Mesendoderm (in vitro differentiated cells): ENCODE data around the gene OR2AT4.
A peak's percentile ranks its signal among the peaks of the same experiment; 100 is the strongest.

Experiments used
- DNase-seq: peaks from one replicate; pipeline ENCODE4 v3.0.0; 2013
- H2AK5ac ChIP-seq: 2 replicates; pipeline ENCODE4 v1.6.1; 2013; ENCODE audit warnings: low read length, inconsistent platforms
- H2BK120ac ChIP-seq: 2 replicates; pipeline ENCODE4 v1.6.1; 2013; ENCODE audit warnings: low read depth, mild to moderate bottlenecking, low read length, moderate library complexity, mixed read lengths
- H2BK15ac ChIP-seq: replicated peaks from 2 replicates; pipeline ENCODE4 v1.6.1; 2013; ENCODE audit warnings: low read depth, mild to moderate bottlenecking, moderate library complexity
- H2BK5ac ChIP-seq: 2 replicates; pipeline ENCODE4 v1.6.1; 2013; ENCODE audit warnings: low read length, inconsistent platforms
- H3K18ac ChIP-seq: 2 replicates; pipeline ENCODE4 v1.6.1; 2013; ENCODE audit warnings: mild to moderate bottlenecking, low read length, mixed read lengths
- H3K23ac ChIP-seq: one replicate; pipeline ENCODE4 v1.6.1; 2013; ENCODE audit warnings: low read length
- H3K27ac ChIP-seq: 2 replicates; pipeline ENCODE4 v1.5.1; 2013; ENCODE audit warnings: low read depth, mild to moderate bottlenecking, inconsistent platforms, low read length, moderate library complexity
- H3K27me3 ChIP-seq: 2 replicates; pipeline ENCODE4 v1.6.1; 2013; ENCODE audit warnings: low read length, control low read depth, mild to moderate bottlenecking, inconsistent platforms; ENCODE audit not compliant: insufficient read depth, poor library complexity
- H3K36me3 ChIP-seq: 2 replicates; pipeline ENCODE4 v1.6.1; 2013; ENCODE audit warnings: low read length, inconsistent platforms; ENCODE audit not compliant: control insufficient read depth, insufficient read depth
- H3K4ac ChIP-seq: one replicate; pipeline ENCODE4 v1.6.1; 2013; ENCODE audit warnings: low read depth, mild to moderate bottlenecking, low read length, moderate library complexity
- H3K4me1 ChIP-seq: 2 replicates; pipeline ENCODE4 v1.6.1; 2013; ENCODE audit warnings: low read depth, low read length, inconsistent platforms; ENCODE audit not compliant: control insufficient read depth
- H3K4me2 ChIP-seq: 2 replicates; pipeline ENCODE4 v1.6.1; 2013; ENCODE audit warnings: low read length
- H3K4me3 ChIP-seq: 2 replicates; pipeline ENCODE4 v1.5.1; 2013; ENCODE audit warnings: mild to moderate bottlenecking, low read length
- H3K56ac ChIP-seq: one replicate; pipeline ENCODE4 v1.6.1; 2013; ENCODE audit warnings: low read length
- H3K79me1 ChIP-seq: 2 replicates; pipeline ENCODE4 v1.6.1; 2013; ENCODE audit warnings: low read length, inconsistent platforms
- H3K79me2 ChIP-seq: 2 replicates; pipeline ENCODE4 v1.6.1; 2013; ENCODE audit warnings: mild to moderate bottlenecking, low read length; ENCODE audit not compliant: control insufficient read depth, insufficient read depth
- H3K9ac ChIP-seq: 2 replicates; pipeline ENCODE4 v1.6.1; 2013; ENCODE audit warnings: low read length, inconsistent platforms
- H4K5ac ChIP-seq: one replicate; pipeline ENCODE4 v1.6.1; 2013; ENCODE audit warnings: low read length
- H4K8ac ChIP-seq: one replicate; pipeline ENCODE4 v1.6.1; 2013; ENCODE audit warnings: low read depth, mild to moderate bottlenecking, control low read depth, low read length, moderate library complexity
- WGBS: extraction: QIAGEN DNeasy Blood & Tissue Kit; methylation state at CpG from one replicate; pipeline ENCODE4 v1.1.7; 2013; ENCODE audit warnings: low lambda C conversion rate, missing lambda C conversion rate; ENCODE audit not compliant: insufficient coverage; ENCODE audit errors: extremely low coverage; 5-methylcytosine and 5-hydroxymethylcytosine counted together

Gene OR2AT4

DNA sequence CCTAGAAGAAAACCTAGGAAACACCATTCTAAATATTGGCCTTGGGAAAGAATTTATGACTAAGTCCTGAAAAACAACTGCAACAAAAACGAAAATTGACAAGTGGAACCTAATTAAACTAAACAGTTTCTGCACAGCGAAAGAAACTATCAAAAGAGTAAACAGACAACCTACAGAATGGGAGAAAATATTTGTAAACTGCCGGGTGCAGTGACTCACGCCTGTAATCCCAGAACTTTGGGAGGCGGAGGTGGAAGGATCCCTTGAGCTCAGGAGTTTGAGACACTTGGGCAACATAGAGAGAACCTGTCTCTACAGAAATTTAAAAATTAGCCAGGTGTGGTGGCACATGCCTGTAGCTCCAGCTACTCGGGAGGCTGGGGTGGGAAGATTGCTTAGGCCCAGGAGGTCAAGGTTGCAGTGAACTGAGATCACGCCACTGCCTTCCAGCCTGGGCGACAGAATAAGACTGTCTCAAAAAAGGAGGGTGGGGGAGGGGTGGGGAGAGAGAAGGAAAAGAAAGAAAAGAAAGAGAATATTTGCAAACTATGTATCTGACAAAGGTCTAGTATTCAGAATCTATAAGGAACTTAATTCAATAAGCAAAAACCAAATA is 14.0 kb downstream of the OR2AT4 start:
- Histone ChIP-seq H4K8ac (no peak overlapping the region), H2BK120ac (no peak overlapping the region), H2BK15ac (no peak overlapping the region), H2AK5ac (no peak overlapping the region), H3K9ac (no peak overlapping the region), H3K79me1 (no peaks in the 10 kb centered on the region), H3K36me3 (no peaks in the 10 kb centered on the region), H3K79me2 (no peaks in the 10 kb centered on the region), H3K4me1 (no peaks in the 10 kb centered on the region), H3K4me2 (no peak overlapping the region), H3K4ac (no peak overlapping the region), H3K56ac (no peak overlapping the region), H3K27ac (no peak overlapping the region), H3K23ac (no peak overlapping the region), H3K27me3 (no peaks in the 10 kb centered on the region), H4K5ac (no peak overlapping the region), H3K4me3 (no peak overlapping the region), H3K18ac (no peak overlapping the region), H2BK5ac (no peak overlapping the region)
- DNase-seq = no peak
- no CpG with 5 or more reads among the region's 8 CpGs for WGBS

DNA sequence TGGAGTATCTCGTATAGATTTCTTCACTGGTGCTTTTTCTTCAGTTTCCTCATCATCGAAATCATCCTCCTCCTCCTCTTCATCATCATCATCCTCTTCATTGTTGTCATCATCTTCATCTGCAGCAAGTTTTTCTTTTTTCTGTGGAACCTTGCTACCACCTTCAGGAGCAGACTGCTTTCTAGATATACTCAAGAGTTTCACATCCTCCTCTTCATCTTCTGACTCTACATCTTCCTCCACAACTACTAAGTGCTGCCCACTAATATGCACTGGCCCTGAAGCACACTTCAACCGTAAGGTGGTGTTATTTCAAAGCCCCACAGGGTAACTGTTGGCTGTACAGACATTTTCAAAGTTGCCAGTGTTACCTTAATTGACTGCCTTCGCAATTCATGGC is 17.1 kb downstream of the OR2AT4 start:
- no peak for DNase-seq
- no CpG with 5 or more reads among the region's 4 CpGs for WGBS
- H4K8ac ChIP-seq = no peak overlapping the region
- H2BK15ac ChIP-seq = no peak overlapping the region
- no peak overlapping the region for H2AK5ac ChIP-seq
- H3K4me3 ChIP-seq = no peak overlapping the region
- no peak overlapping the region for H3K23ac ChIP-seq
- no peaks in the 10 kb centered on the region for H3K79me1 ChIP-seq
- no peak overlapping the region for H2BK120ac ChIP-seq
- H3K27ac ChIP-seq = no peak overlapping the region
- no peak overlapping the region for H2BK5ac ChIP-seq
- H3K9ac ChIP-seq = no peak overlapping the region
- no peak overlapping the region for H3K4me2 ChIP-seq
- H3K18ac ChIP-seq = no peak overlapping the region
- H3K56ac ChIP-seq = no peak overlapping the region
- H4K5ac ChIP-seq = no peak overlapping the region
- no peaks in the 10 kb centered on the region for H3K79me2 ChIP-seq
- H3K27me3 ChIP-seq = no peaks in the 10 kb centered on the region
- no peaks in the 10 kb centered on the region for H3K4me1 ChIP-seq
- H3K4ac ChIP-seq = no peak overlapping the region
- no peaks in the 10 kb centered on the region for H3K36me3 ChIP-seq

GRCh38 chr11:75078233-75078632 is 18.4 kb downstream of the OR2AT4 start:
- Histone ChIP-seq H3K18ac (no peak overlapping the region), H2BK5ac (no peak overlapping the region), H3K27ac (no peak overlapping the region), H4K5ac (no peak overlapping the region), H2BK15ac (no peak overlapping the region), H3K4ac (no peak overlapping the region), H4K8ac (no peak overlapping the region), H3K23ac (no peak overlapping the region), H3K79me1 (no peaks in the 10 kb centered on the region), H3K79me2 (no peaks in the 10 kb centered on the region), H3K4me1 (no peaks in the 10 kb centered on the region), H3K4me3 (no peak overlapping the region), H3K9ac (no peak overlapping the region), H2AK5ac (no peak overlapping the region), H3K4me2 (no peak overlapping the region), H3K36me3 (no peaks in the 10 kb centered on the region), H3K56ac (no peak overlapping the region), H2BK120ac (no peak overlapping the region), H3K27me3 (no peaks in the 10 kb centered on the region)
- DNase-seq = peak; percentile 85
- WGBS = no CpG with 5 or more reads among the region's 2 CpGs

- WGBS = no CpG with 5 or more reads among the region's 7 CpGs
- Histone ChIP-seq H3K56ac (no peak overlapping the region), H3K9ac (no peak overlapping the region), H4K5ac (no peak overlapping the region), H3K27ac (no peak overlapping the region), H3K36me3 (no peaks in the 10 kb centered on the region), H3K79me2 (no peaks in the 10 kb centered on the region), H3K4me3 (no peak overlapping the region), H3K4me2 (no peak overlapping the region), H2BK5ac (no peak overlapping the region), H3K27me3 (no peaks in the 10 kb centered on the region), H2AK5ac (no peak overlapping the region), H3K4ac (no peak overlapping the region), H3K4me1 (no peaks in the 10 kb centered on the region), H4K8ac (no peak overlapping the region), H3K23ac (no peak overlapping the region), H3K79me1 (no peaks in the 10 kb centered on the region), H2BK120ac (no peak overlapping the region), H2BK15ac (no peak overlapping the region), H3K18ac (no peak overlapping the region)
- DNase-seq = no peak
These were observed 19.4 kb downstream of the OR2AT4 start for GRCh38 chr11:75077316-75077715.

DNA sequence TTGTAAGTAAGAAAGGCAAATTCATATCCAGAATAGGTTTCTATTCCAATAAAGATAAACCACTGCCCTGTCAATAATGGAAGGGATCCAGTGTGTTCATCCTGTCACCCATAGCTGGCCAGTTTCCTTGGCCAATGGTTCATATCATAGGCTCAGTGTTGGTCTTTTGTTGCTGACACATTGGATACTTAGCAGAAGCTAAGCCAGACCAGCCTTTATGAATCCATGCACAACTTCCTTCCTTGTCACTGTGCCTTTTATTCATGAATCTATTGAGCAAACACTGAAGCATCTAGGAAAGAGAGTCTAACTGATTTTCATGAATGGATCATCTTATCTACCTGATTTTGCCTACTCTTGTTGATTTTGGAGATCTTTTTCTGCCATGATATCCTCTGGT is 20.0 kb downstream of the OR2AT4 start:
- no peak overlapping the region for H3K4me3 ChIP-seq
- H4K8ac ChIP-seq = no peak overlapping the region
- no peak overlapping the region for H2BK120ac ChIP-seq
- H4K5ac ChIP-seq = no peak overlapping the region
- no peaks in the 10 kb centered on the region for H3K79me1 ChIP-seq
- no peak for DNase-seq
- H2BK15ac ChIP-seq = no peak overlapping the region
- H3K27me3 ChIP-seq = no peaks in the 10 kb centered on the region
- no peak overlapping the region for H3K18ac ChIP-seq
- H3K4me2 ChIP-seq = no peak overlapping the region
- no peak overlapping the region for H2AK5ac ChIP-seq
- H2BK5ac ChIP-seq = no peak overlapping the region
- H3K4me1 ChIP-seq = no peaks in the 10 kb centered on the region
- no peak overlapping the region for H3K23ac ChIP-seq
- no peak overlapping the region for H3K9ac ChIP-seq
- H3K79me2 ChIP-seq = no peaks in the 10 kb centered on the region
- H3K27ac ChIP-seq = no peak overlapping the region
- no peak overlapping the region for H3K4ac ChIP-seq
- H3K36me3 ChIP-seq = no peaks in the 10 kb centered on the region
- no peak overlapping the region for H3K56ac ChIP-seq

- Histone ChIP-seq H3K27me3 (no peaks in the 10 kb centered on the region), H2BK120ac (no peak overlapping the region), H3K18ac (no peak overlapping the region), H3K27ac (no peak overlapping the region), H3K36me3 (no peaks in the 10 kb centered on the region), H2AK5ac (no peak overlapping the region), H3K9ac (no peak overlapping the region), H4K5ac (no peak overlapping the region), H3K4me1 (no peaks in the 10 kb centered on the region), H3K23ac (no peak overlapping the region), H3K4me2 (no peak overlapping the region), H3K79me1 (no peaks in the 10 kb centered on the region), H2BK15ac (no peak overlapping the region), H2BK5ac (no peak overlapping the region), H3K79me2 (no peaks in the 10 kb centered on the region), H3K4me3 (no peak overlapping the region), H3K4ac (no peak overlapping the region), H3K56ac (no peak overlapping the region), H4K8ac (no peak overlapping the region)
- no CpG with 5 or more reads among the region's 3 CpGs for WGBS
- peak; percentile 23 for DNase-seq
These were observed 23.1 kb downstream of the OR2AT4 start for GRCh38 chr11:75073459-75074190.
